Esophagus muscularis mucosa (tissue), 4 donors: ENCODE measurements around the gene LRRC41.
"Not testable (repeated sequence)": the region's sequence is repeated elsewhere in the genome, so short reads cannot be mapped to it uniquely, and the experiment has no call there.

Experiments used
- CTCF ChIP-seq, 3 experiments: fragments of 200-600 bp in 2 of 3; fragments of 450-650 bp in 1 of 3; sonication (generic) in 2 of 3; IDR thresholded peaks; one replicate each; pipeline ENCODE4 v1.5.1; 2017 to 2019; ENCODE audit warnings: antibody characterized with exemption in 3 of 3, mild to moderate bottlenecking in 2 of 3, moderate library complexity in 1 of 3
- EP300 ChIP-seq: sonication (generic); formaldehyde crosslinking; IDR thresholded peaks from one replicate; pipeline ENCODE4 v1.6.1; 2017; ENCODE audit warnings: antibody characterized with exemption
- POLR2A ChIP-seq: fragments of 450-650 bp; IDR thresholded peaks from one replicate; pipeline ENCODE4 v1.6.1; 2017; ENCODE audit warnings: antibody characterized with exemption, moderate library complexity, mild to moderate bottlenecking, low read depth
- POLR2AphosphoS5 ChIP-seq, 2 donors: sonication (generic); formaldehyde crosslinking; IDR thresholded peaks; one replicate each; pipeline ENCODE4 v1.6.1; 2017; ENCODE audit warnings: antibody characterized with exemption in 2 of 2

- TF ChIP-seq POLR2A; CTCF (IDR thresholded peaks at IDR 0.05); POLR2AphosphoS5 (IDR thresholded peaks at IDR 0.05); EP300: not testable (repeated sequence)
Measured at GRCh38 chr1:46325285-46326076, 22.1 kb upstream of the LRRC41 start.
